Measurements from ENCODE around the gene CDCA4. TPM values are rescaled to one million over a fixed set of nuclear protein-coding genes. Genes with fewer than 3 reads are reported as not detected.
A peak's percentile ranks its signal among the peaks of the same experiment; 100 is the strongest.

CDCA4 gene
- total and polyA plus RNA-seq, 2 donors (not counting 1 experiment from before 2014, with no cell fraction given): 6.3 to 11.7 TPM

GRCh38 chr14:105045710-105046326 lies 24.9 kb upstream of the CDCA4 start:
- Histone ChIP-seq H3K9me3 (ENCODE audit: control extremely low read depth in 1 of 3, control insufficient read depth in 2 of 3, insufficient read depth in 1 of 3, low read length in 2 of 3) (peaks cover 0 to 3% (median 0%) of the 10 kb centered on the region in 3 donors), H2AFZ (ENCODE audit: insufficient read depth, low read depth, low read length, poor library complexity, severe bottlenecking) (no peak overlapping the region), H3K9ac (ENCODE audit: low read length) (no peak overlapping the region), H3K4me1 (ENCODE audit: control insufficient read depth in 2 of 2, insufficient read depth in 2 of 2, low read length in 2 of 2) (peaks cover 5 to 18% of the 10 kb centered on the region in 2 donors), H3K79me2 (ENCODE audit: control insufficient read depth, insufficient read depth, low read length) (peaks cover 7% of the 10 kb centered on the region), H3K4me2 (replicated peaks; ENCODE audit: low read depth, low read length, poor library complexity, severe bottlenecking) (peak overlapping the region; percentile 65), H4K20me1 (ENCODE audit: control insufficient read depth, insufficient read depth, low read length, poor library complexity, severe bottlenecking) (peaks cover 37% of the 10 kb centered on the region), H3K36me3 (replicated peaks in 1 of 2; ENCODE audit: control extremely low read depth in 1 of 2, control insufficient read depth in 1 of 2, extremely low read depth in 1 of 2, insufficient read depth in 2 of 2, low read length in 1 of 2) (peaks cover 0 to 17% of the 10 kb centered on the region in 2 experiments), H3K27ac (ENCODE audit: low read length in 2 of 2) (peak overlapping the region; percentile 11 to 24), H3K4me3 (ENCODE audit: control extremely low read depth in 1 of 5, extremely low read depth in 1 of 5, insufficient read depth in 1 of 5, low read depth in 2 of 5, low read length in 4 of 5) (no peak overlapping the region), H3K27me3 (replicated peaks in 1 of 4; ENCODE audit: control extremely low read depth in 1 of 4, control insufficient read depth in 3 of 4, insufficient read depth in 4 of 4, low read length in 3 of 4) (peaks cover 0 to 9% (median 0%) of the 10 kb centered on the region in 4 experiments)
- intact Hi-C loops (cut with micrococcal nuclease): loop anchor here (1.0 to 2.0 kb wide), 6 partner anchors 19 to 70 kb away; partner anchors contain the start of genes CDCA4, CLBA1 and GPR132
- peak overlapping the region; percentile 28 for H3K27ac Mint-ChIP-seq
- WGBS (ENCODE audit: insufficient coverage): 9% methylated on average over 41 of the region's 42 CpGs
- ChIA-PET CTCF (interaction anchor here (0.7 to 9.8 kb wide), 36 partner anchors 10 to 557 kb away, joined by 3 to 132 read pairs (median 6); partner anchors contain the start of genes CDCA4, CLBA1, GPR132 and PLD4), POLR2A (interaction anchor here (0.7 to 1.8 kb wide), 4 partner anchors 16 to 154 kb away, joined by 3 to 7 read pairs (median 5); partner anchors contain the start of gene CLBA1)
- H3K9me3 Mint-ChIP-seq (ENCODE audit: insufficient read depth): no peaks in the 10 kb centered on the region
- peaks cover 10% of the 10 kb centered on the region for H3K4me1 Mint-ChIP-seq
- ATAC-seq (ENCODE audit: low read depth) (peak; percentile 94), DNase-seq (peak; percentile 95)
- H3K27me3 Mint-ChIP-seq: no peaks in the 10 kb centered on the region
- peak overlapping the region; percentile 1 for H3K4me3 Mint-ChIP-seq
- TF ChIP-seq CTCF (IDR thresholded peaks at IDR 0.05) (peak; percentile 100), EZH2 (IDR thresholded peaks at IDR 0.05; ENCODE audit: borderline replicate concordance, insufficient read depth, low read depth, low read length, poor library complexity, severe bottlenecking) (no peak)

- Histone ChIP-seq H3K27me3 (replicated peaks in 1 of 4; ENCODE audit: control extremely low read depth in 1 of 4, control insufficient read depth in 3 of 4, insufficient read depth in 4 of 4, low read length in 3 of 4) (peaks cover 0 to 9% (median 0%) of the 10 kb centered on the region in 4 experiments), H4K20me1 (ENCODE audit: control insufficient read depth, insufficient read depth, low read length, poor library complexity, severe bottlenecking) (peaks cover 16% of the 10 kb centered on the region), H3K4me3 (ENCODE audit: control extremely low read depth in 1 of 5, extremely low read depth in 1 of 5, insufficient read depth in 1 of 5, low read depth in 2 of 5, low read length in 4 of 5) (no peak overlapping the region), H3K36me3 (replicated peaks in 1 of 2; ENCODE audit: control extremely low read depth in 1 of 2, control insufficient read depth in 1 of 2, extremely low read depth in 1 of 2, insufficient read depth in 2 of 2, low read length in 1 of 2) (no peaks in the 10 kb centered on the region), H2AFZ (ENCODE audit: insufficient read depth, low read depth, low read length, poor library complexity, severe bottlenecking) (no peak overlapping the region), H3K4me1 (ENCODE audit: control insufficient read depth in 2 of 2, insufficient read depth in 2 of 2, low read length in 2 of 2) (peaks cover 5 to 18% of the 10 kb centered on the region in 2 donors), H3K27ac (ENCODE audit: low read length in 2 of 2) (no peak overlapping the region), H3K9ac (ENCODE audit: low read length) (no peak overlapping the region), H3K4me2 (replicated peaks; ENCODE audit: low read depth, low read length, poor library complexity, severe bottlenecking) (no peak overlapping the region), H3K79me2 (ENCODE audit: control insufficient read depth, insufficient read depth, low read length) (no peaks in the 10 kb centered on the region), H3K9me3 (ENCODE audit: control extremely low read depth in 1 of 3, control insufficient read depth in 2 of 3, insufficient read depth in 1 of 3, low read length in 2 of 3) (peaks cover 0 to 3% (median 0%) of the 10 kb centered on the region in 3 donors)
- TF ChIP-seq CTCF (IDR thresholded peaks at IDR 0.05): no peak
- no peak for TF ChIP-seq EZH2 (IDR thresholded peaks at IDR 0.05; ENCODE audit: borderline replicate concordance, insufficient read depth, low read depth, low read length, poor library complexity, severe bottlenecking)
- Mint-ChIP-seq H3K27ac (no peak overlapping the region), H3K4me1 (peaks cover 10% of the 10 kb centered on the region), H3K4me3 (no peak overlapping the region), H3K27me3 (no peaks in the 10 kb centered on the region), H3K9me3 (ENCODE audit: insufficient read depth) (no peaks in the 10 kb centered on the region)
- intact Hi-C loops (cut with micrococcal nuclease): loop anchor here (2.0 kb wide), 2 partner anchors 21 to 59 kb away; partner anchors contain the start of genes CLBA1 and GPR132
- ATAC-seq (ENCODE audit: low read depth) (no peak), DNase-seq (peak; percentile 8)
- POLR2A ChIA-PET: no interaction called here
- CTCF ChIA-PET: interaction anchor here (0.7 to 9.8 kb wide), 14 partner anchors 11 to 149 kb away, joined by 3 to 132 read pairs (median 20); partner anchors contain the start of genes CDCA4 and GPR132
- WGBS (ENCODE audit: insufficient coverage): 86% methylated on average over 7 of the region's 7 CpGs
Measured at GRCh38 chr14:105043641-105044040, 22.8 kb upstream of the CDCA4 start.
